Activated CD4-positive, alpha-beta T cell treated with anti-CD3 and anti-CD28 coated beads, Interleukin-2, Interleukin-6, amounts not matched to agents 100 ng/mL and 50 ng/mL, durations not matched to agents 16 hours and 8 hours (primary cell): Measurements from ENCODE around the gene NDUFV1.
"Not testable (repeated sequence)": the region's sequence is repeated elsewhere in the genome, so short reads cannot be mapped to it uniquely, and the experiment has no call there.

Experiments used
- DNase-seq: peaks from one replicate; pipeline ENCODE4 v3.0.0-alpha.2; 2020

NDUFV1 gene

GRCh38 chr11:67628710-67629385, 22.1 kb downstream of the NDUFV1 start:
- DNase-seq, result no peak

- peak; percentile 95 for DNase-seq
These were observed 22.9 kb downstream of the NDUFV1 start, which contains the start of gene NUDT8 for GRCh38 chr11:67629386-67630227. Gene NUDT8, minus strand, starts transcription at chr11:67629937. Its CDS starts 26 bp downstream, at chr11:67629911.

GRCh38 chr11:67630228-67630942, 23.6 kb downstream of the NDUFV1 start:
- peak; percentile 97 for DNase-seq

- no peak for DNase-seq
These were observed 24.2 kb downstream of the NDUFV1 start for GRCh38 chr11:67630943-67631331.

- DNase-seq, result no peak
These were observed 24.7 kb downstream of the NDUFV1 start for GRCh38 chr11:67631411-67631810.

- DNase-seq, result no peak
These were observed 25.1 kb downstream of the NDUFV1 start for GRCh38 chr11:67631853-67632174.

- DNase-seq, result no peak
These were observed 25.6 kb downstream of the NDUFV1 start for GRCh38 chr11:67632175-67632981.

GRCh38 chr11:67632982-67633755, 26.4 kb downstream of the NDUFV1 start:
- no peak for DNase-seq

- DNase-seq, result no peak
These were observed 27.1 kb downstream of the NDUFV1 start for GRCh38 chr11:67633758-67634365.

- no peak for DNase-seq
These were observed 27.9 kb downstream of the NDUFV1 start for GRCh38 chr11:67634366-67635230.

- no peak for DNase-seq
These were observed 28.4 kb downstream of the NDUFV1 start for GRCh38 chr11:67635231-67635521.

- DNase-seq, result no peak
These were observed 30.2 kb downstream of the NDUFV1 start for GRCh38 chr11:67636962-67637361.

- DNase-seq, result not testable (repeated sequence)
These were observed 30.7 kb downstream of the NDUFV1 start for GRCh38 chr11:67637441-67637840.

- DNase-seq, result no peak
These were observed 32.0 kb downstream of the NDUFV1 start for GRCh38 chr11:67638535-67639437.

- no peak for DNase-seq
These were observed 32.7 kb downstream of the NDUFV1 start, which contains the start of gene TBX10 for GRCh38 chr11:67639438-67639859. Gene TBX10, minus strand, starts transcription at chr11:67639763. Its CDS starts 291 bp downstream, at chr11:67639472.

GRCh38 chr11:67640021-67640757, 33.5 kb downstream of the NDUFV1 start:
- peak; percentile 69 for DNase-seq

- no peak for DNase-seq
These were observed 34.1 kb downstream of the NDUFV1 start for GRCh38 chr11:67640758-67641337.
